ENCODE data around the gene CDK7.
"Not testable (repeated sequence)": the region's sequence is repeated elsewhere in the genome, so short reads cannot be mapped to it uniquely, and the experiment has no call there.

Gene CDK7

DNA sequence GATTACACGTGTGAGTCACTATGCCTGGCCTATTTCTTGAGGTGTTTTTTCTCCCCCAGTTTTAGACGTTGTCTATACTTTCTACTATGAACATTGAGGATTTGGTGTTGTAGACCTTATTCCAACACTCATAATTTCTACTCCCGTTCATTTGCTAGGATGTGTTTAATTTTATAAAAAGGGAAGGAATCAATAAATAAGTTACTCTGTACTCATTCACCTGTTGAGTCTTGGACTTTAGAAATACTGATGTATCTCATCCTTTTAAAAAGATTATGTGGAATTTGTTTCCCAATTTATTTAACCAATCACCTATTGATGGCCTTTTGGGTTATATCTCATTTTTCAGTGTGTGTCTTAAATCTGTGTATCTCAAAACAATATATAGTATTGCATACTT, 3.2 kb downstream of the CDK7 start:
- DNase-seq (ENCODE audit: low spot score): no peak

DNA sequence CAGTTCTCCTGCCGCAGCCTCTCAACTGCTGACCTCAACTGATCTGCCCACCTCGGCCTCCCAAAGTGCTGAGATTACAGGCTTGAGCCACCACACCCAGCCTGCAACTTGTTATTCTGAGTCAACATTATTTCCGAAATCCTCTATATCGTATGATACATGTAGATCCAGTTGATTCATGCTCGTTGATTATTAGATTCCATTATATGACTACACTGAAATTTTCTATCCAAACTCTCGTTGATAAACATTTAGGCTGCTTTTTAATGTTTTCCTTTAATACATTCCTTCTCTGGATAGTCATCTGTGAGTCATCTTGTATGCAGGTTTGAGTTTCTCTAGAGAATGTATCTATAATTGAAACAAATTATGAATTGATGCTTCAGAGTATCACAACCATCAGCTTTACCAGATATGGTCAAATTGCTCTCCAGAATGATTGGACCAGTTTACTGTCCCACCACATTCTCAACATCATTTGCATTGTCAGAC, 4.1 kb downstream of the CDK7 start:
- DNase-seq (ENCODE audit: low spot score): no peak

DNA sequence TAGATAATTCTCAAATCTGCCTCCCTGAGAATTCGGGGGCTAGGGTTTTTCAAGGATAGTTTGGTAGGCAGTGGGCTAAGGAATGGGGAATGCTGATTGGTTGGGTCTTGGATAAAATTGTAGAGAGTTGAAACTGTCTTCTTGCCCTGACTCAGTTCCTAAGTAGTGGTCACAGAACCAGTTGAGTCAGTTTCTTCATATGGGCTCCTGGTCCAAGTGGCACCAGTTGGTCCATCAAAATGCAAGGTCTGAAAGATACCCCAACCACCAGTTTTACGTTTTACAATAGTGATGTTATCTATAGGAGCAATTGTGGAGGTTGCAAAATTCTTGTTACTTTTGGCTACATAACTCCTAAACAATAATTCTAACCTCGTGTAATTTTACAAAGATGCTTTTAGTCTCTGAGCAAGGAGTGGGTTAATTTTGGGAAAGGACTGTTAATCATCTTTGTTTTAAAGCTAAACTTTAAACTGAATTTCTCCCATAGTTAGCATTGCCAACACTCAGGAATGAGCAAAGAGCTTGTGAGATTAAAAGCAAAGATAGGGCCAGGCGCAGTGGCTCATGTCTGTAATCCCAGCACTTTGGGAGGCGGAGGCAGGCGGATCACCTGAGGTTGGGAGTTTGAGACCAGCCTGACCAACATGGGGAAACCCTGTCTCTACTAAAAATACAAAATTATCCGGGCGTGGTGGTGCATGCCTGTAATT, 7.7 kb downstream of the CDK7 start:
- DNase-seq (ENCODE audit: low spot score): no peak

DNA sequence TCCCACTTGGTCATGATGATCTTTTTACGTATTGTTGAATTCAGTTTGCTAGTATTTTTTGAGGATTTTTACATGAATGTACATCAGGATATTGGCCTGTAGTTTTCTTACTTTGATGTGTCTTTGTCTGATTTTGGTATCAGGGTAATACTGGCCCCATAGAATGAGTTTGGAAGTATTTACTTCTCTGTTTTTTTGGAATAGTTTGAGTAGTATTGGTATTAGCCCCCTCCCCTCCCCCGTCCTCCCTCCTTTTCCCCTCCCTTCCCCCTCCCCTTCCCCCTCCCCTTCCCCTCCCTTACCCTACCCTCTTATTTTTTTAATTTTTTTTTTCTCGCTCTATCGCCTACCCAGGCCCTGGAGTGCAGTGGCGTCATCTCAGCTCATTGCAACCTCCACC, 10.3 kb downstream of the CDK7 start:
- DNase-seq (ENCODE audit: low spot score): no peak

DNA sequence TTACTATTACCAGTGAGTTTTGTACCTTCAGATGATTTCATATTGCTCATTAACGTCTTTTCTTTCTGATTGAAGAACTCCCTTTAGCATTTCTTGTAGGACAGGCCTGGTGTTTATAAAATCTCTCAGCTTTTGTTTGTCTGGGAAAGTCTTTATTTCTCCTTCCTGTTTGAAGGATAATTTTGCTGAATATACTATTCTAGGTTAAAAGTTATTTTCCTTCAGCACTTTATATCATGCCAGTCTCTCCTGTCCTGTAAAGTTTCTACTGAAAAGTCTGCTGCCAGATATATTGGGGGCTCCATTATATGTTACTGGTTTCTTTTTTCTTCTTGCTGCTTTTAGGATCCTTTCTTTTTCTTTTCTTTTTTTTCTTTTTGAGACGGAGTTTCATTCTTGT, 13.3 kb downstream of the CDK7 start:
- no peak for DNase-seq (ENCODE audit: low spot score)

DNA sequence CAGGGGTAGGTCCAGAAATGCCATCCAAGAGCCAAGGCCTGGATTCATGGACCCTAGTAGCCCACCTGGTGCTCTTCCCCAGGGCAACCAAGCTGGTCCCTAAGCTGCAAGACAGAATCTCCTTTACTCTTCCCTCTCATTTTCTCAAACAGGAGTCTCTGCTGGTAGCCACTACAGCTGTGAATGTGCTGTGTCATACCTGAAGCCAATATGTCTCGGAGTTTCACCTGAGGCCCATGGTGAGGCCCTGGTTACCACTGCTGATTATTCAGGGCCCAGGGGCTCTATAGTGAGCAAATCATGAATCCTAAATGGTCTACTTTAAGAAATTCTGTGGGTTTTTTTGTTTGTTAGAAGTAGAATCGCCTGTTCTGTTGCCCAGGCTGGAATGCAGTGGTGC, 15.9 kb downstream of the CDK7 start:
- no peak for DNase-seq (ENCODE audit: low spot score)

DNA sequence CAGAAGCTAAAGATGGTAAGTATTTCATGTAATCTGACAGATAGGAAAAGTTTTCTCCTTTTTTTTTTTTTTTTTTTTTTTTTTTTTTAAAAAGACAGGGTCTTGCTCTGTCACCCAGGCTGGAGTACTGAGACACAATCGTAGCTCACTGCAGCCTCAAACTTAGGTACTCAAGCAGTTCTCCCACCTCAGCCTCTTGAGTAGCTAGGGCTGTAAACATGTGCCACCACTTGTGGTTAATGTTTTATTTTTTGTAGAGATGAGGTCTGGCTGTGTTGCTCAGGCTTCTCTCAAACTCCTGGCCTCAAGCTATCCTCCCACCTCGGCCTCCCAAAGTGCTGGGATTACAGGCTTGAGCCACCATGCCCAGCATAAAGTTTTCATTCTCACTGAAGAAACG, 17.8 kb downstream of the CDK7 start:
- DNase-seq (ENCODE audit: low spot score): no peak

DNA sequence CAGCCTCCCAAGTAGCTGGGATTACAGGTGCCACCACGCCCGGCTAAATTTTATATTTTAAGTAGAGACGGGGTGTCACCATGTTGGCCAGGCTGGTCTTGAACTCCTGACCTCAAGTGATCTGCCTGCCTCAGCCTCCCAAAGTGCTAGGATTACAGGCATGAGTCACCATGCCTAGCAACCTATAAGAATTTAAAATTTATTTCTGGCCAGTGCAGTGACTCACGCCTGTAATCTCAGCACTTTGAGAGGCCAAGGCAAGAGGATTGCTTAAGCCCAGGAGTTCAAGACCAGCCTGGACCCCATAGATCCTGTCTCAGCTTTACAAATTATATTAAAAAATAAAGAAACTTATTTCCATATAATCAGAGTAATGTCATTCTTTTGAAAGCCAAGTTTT, 21.3 kb downstream of the CDK7 start:
- DNase-seq (ENCODE audit: low spot score): not testable (repeated sequence)

DNA sequence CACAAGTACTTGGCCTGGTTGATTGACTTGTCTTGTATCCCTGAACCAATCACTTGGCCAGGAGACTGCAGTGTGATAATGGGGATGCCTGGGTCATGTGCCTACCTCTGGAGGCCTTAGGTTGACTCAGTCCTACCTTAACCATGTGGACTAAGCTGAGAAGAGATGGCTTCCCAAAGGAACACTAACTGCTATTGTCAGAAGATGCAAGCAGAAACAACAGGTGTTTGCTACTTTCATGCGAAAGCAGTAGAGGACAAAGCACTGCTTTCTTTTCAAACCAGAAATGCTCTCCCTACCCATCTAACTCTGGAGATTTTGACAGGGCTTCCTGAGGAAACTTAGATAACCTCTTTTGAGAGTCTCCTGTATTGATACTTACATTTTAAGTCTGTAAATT, 22.9 kb downstream of the CDK7 start:
- no peak for DNase-seq (ENCODE audit: low spot score)

DNA sequence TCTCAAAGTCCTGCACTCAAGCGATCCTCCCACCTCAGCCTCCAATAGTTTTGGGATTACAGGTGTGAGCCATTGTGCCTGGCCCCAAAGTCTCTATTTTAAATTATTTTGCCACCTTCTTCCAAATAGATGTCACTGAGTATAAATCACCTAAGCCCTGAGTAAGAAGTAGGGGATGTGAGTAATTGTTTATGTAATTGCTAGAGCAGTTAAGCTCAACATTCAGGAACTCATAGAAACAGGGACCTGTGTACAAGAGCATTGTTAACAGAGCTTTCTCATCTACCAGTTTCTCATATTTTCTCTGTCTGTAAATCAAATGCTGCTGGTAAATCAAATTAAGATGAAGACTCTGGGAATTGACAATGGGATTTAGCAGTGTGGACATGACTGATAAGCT, 26.3 kb downstream of the CDK7 start:
- no peak for DNase-seq (ENCODE audit: low spot score)

DNA sequence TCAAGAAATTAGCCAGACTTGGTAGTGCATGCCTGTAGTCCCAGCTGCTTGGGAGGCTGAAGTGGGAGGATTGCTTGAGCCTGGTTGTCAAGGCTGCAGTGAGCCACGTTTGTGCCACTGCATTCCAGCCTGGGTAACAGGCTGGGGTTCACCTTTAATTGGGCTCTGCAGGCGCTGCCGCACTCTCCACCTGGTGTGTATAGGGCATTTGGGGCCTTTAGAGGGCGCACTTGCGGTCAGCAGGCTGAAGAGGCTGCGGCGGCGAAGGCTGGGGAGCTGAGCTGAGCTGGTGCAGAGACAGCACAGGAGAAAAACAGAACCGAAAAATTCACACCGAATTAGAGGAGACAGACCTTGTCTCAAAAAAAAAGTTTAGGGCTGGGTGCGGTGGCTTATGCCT, 31.2 kb downstream of the CDK7 start:
- DNase-seq (ENCODE audit: low spot score): no peak

DNA sequence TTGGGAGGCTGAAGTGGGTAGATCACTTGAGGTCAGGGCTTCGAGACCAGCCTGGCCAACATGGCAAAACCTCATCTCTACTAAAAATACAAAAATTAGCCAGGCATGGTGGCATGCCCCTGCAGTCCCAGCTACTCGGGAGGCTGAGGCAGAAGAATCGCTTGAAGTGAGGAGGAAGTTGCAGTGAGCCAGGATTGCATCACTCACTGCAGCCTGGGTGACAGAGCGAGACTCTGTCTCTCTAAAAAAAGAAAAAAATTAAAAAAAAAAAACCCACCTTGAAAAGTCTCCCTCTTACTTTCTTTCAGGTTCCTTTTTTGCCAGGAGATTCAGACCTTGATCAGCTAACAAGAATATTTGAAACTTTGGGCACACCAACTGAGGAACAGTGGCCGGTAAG, 34.2 kb downstream of the CDK7 start:
- DNase-seq (ENCODE audit: low spot score): no peak

DNA sequence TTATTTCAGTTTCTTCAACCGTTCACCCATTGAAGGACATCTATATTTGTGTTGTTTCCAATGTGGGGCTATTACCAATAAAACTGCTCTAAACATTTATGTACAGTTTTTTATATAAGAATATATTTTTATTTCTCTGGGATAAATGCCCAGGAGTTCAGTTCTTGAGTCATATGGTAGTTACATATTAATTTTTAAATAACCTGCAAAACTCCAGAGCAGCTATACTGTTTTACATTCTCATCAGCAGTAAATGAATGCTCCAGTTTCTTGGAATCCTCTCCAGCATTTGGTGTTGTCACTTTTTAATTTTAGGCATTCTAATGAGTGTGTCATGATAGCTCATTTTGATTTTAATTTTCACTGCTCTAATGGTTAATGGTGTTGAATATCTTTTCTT, 36.2 kb downstream of the CDK7 start:
- DNase-seq (ENCODE audit: low spot score): no peak

DNA sequence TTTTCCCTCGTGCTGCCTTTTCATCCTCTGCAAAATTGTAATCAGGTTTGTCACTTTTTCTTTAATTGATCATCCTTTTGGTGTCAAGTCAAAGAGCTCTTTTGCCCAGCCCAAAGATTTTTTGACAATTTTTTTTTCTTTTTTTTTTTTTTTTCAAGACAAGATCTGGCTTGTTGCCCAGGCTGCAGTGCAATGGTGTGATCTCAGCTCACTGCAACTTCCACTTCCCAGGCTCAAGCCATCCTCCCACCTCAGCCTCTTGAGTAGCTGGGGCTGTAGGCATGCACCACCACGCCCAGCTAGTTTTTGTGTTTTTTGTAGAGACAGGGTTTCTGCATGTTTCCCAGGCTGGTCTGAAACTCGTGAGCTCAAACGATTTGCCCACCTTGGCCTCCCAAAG, 36.7 kb downstream of the CDK7 start:
- no peak for DNase-seq (ENCODE audit: low spot score)

DNA sequence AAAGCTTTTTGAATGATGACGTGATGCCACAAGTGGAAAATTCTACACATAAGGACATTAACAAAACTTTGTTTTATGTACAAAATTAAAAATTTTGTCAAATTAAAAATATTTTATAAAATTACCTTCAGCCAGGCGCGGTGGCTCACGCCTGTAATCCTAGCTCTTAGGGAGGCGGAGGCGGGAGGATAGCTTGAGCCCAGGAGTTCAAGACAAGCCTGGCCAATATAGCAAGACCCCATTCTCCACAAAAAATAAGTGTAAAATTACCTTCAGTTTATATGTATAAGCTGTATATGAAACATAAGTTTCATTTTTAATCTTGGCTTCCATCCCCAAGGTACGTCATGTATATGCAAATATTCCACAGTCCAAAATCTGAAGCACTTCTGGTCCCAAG, 40.9 kb downstream of the CDK7 start:
- DNase-seq (ENCODE audit: low spot score): no peak

DNA sequence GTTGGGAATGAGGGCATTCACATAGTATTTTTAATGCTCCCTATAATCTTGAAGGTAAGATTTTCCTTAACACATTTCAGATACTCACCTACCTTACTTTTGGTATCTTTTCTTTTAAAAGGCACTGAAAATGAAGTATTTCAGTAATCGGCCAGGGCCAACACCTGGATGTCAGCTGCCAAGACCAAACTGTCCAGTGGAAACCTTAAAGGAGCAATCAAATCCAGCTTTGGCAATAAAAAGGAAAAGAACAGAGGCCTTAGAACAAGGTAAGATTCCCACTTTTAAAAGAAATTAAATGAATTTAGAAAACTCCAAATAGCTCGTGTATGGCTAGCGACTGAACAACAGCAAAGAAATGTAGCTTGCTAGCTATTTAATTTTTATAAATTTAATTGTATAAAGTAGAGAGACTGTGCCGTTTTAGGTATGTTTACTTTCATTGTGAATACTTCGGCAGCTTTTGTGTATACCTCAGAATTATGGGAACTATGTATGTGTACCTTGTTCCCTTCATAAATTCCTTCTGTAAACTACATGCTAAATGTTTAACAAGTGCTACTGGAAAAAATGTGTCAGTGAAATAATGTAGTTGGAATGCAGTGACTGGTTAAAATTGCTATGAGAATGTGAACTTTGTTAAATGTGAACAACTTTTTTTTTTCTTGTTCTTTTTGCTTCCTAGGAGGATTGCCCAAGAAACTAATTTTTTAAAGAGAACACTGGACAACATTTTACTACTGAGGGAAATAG, 41.9 kb downstream of the CDK7 start:
- no peak for DNase-seq (ENCODE audit: low spot score)

DNA sequence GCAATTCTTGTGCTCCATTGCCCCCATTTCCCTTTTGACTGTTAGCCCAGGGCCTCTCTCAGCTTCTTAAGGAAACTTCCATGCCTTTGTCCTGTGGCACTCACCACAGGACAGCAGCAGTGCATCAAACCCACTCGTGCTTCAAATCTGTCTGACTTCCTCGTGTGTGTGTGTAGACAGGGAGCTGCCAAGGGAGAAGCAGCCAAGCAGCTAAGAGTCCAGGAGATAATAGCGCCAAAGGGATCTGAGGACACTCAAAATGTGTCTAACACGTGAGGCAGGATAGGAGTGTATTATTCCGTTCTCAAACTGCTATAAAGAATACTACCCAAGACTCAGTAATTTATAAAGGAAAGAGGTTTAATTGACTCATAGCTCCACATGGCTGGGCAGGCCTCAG, 44.8 kb downstream of the CDK7 start:
- no peak for DNase-seq (ENCODE audit: low spot score)

DNA sequence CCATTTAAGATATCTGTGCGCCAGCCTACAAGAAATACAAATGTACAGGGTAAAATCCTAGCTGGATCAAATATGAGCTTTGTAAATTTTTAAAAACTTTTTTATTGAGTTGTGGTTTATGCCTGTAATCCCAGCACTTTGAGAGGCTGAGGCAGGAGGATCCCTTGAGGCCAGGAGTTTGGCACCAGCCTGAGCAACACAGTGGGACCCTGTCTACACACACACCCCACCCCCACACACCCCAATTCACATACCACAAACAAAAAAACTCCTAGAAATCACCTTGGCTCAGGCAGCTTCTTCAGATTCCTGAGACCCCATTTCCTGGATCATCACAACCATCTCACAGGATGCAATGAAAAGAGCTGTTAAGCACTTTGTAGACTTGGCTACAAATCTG, 46.4 kb downstream of the CDK7 start:
- DNase-seq (ENCODE audit: low spot score): no peak

DNA sequence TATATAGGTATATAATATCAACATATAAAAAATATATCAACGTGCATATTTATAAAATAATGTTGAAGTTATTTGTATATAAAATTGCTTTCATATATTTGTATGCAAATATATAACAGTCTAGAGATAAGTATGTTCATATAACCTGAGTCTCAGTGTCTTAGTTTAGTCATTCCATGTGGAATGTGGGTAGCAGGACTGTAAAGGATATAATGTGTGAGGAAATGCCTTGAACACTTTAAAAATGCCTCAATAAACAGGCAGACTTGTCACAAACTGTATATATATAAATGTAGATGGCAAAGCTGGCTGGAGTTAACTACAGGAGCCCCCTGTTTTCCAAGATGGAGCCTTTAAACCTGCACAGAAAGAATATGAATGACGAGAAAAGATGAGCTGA, 49.5 kb downstream of the CDK7 start:
- no peak for DNase-seq (ENCODE audit: low spot score)

DNA sequence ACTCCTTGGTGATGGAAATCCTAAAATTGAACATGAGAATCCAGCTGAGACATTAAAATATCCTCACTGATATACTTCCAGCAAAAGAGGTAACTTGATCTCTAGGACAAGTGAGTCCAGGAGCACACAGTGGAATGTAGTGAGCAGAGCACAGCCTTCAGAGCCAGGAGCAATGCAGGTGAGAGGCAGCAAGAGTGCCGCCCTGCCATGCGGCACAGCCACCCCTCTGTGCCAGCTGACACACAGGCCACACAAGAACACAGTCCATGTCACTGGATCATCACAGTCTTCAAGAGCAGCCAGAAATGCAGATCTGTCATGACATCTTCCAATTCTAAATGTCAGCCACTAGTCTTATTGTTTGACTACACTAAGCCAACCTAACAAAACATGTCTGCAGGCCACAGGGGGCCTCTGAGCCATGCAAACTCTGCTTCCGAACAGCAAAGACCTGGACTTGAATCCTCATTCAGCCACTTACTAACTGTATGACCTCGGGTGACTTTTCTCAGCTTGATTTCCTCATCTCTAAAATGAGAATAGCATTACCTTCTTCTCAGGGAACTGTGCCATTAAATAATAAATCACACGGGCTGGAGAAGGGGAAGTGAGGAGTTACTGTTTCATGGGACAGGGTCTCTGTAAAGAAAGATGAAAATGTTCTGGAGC, 50.9 kb downstream of the CDK7 start:
- no peak for DNase-seq (ENCODE audit: low spot score)

DNA sequence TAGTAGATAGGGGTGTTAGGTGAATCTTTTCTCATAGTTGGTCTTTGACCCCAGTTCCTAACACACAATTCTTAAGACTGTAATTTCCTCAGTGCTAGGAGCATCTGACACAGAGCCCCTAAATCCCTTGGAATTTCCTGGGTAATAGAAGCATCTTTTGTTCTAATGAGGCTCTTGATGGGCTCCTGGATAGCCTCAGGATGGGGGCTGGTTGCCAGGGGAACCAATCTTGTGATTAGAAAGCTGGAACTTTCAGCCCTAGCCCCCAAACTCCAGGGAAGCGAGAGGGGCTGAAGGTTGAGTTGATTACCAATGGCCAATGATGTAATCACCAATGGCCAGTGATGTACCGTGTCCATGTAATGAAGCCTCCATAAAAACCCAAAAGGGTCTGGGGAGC, 53.4 kb downstream of the CDK7 start:
- no peak for DNase-seq (ENCODE audit: low spot score)

DNA sequence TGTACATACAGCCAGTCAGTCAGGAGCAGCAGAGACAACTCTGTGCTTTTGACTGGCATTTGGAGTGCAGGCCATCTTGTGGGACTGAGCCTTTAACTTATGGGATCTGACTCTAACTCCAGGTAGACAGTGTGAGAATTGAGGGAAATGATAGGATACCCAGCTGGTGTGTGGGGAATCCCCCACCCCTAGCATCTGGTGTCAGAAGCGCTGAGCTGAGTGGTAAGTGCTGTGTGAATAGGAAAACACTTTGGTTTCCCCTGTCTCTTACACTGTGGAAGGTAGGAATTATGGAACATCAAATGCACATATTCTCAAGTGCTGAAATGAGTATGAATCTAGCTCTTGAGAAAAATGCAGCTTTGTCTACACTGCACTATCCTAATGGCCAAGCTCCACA, 54.0 kb downstream of the CDK7 start:
- no peak for DNase-seq (ENCODE audit: low spot score)

DNA sequence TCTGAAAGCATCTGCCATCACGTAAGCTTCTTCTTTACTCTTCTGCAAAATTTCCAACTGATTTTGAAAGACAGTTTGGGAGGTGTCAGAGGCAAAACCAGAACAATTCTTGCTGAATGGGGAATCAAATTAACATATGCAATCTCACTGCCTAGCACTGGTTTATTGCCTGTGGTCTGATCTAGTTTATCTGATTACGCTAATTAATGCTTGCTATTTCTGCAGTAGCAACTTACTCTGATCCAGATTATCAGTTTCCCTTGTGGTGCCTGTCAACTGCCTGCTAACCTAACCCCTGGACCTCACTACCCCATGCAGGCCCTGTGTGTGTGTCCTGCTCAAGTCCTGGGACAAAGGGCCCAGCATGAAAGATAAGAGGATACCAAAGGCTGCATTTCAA, 57.6 kb downstream of the CDK7 start:
- DNase-seq (ENCODE audit: low spot score): no peak

Data from SW480 (cell line).